Transverse colon (tissue), 1 donor: ENCODE results near the gene EYS.

ENCODE experiments used
- EP300 ChIP-seq: sonication (generic); formaldehyde crosslinking; IDR thresholded peaks from one replicate; pipeline ENCODE4 v1.6.1; 2017; ENCODE audit warnings: antibody characterized with exemption, low read depth
- POLR2A ChIP-seq: fragments of 450-650 bp; IDR thresholded peaks from one replicate; pipeline ENCODE4 v1.6.1; 2016; ENCODE audit warnings: antibody characterized with exemption, mild to moderate bottlenecking, moderate library complexity

DNA sequence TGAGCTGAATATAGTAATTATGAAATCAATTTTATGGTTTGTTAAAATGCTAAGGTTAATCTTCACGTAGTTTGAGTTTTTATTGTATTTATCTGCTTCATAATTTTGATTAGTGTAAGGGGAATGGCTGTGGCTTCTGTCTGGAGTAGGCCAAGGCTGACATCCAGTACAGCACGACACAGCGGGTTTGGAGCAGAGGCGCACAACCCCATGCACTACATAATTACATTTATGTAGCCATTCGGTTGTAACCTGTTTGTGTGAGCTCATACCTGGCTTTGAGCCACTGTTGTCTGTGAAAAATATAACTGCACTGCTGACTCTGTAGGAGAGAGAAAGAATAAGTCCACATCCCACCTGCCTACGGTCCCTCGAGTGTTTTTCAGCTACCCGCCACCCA, 615.5 kb downstream of the EYS start:
- TF ChIP-seq POLR2A, result no peak
- no peak for TF ChIP-seq EP300
